SK-N-SH (cell line): ENCODE results near the gene HDGFL2. TPM values are rescaled to one million over a fixed set of nuclear protein-coding genes. Genes with fewer than 3 reads are reported as not detected.

Experiments
- CTCF ChIA-PET: fragments of 300-600, 350-600 bp; formaldehyde crosslinking; extraction: SDS; loops from one replicate; lab custom pipeline; 2021; lab: Yijun Ruan, JAX
- POLR2A ChIA-PET: fragments of 350-600 bp; sonication (Branson Sonifier 250); formaldehyde crosslinking; extraction: SDS; loops from one replicate; lab custom pipeline; 2020; ENCODE audit warnings: antibody characterized with exemption, inconsistent platforms; lab: Yijun Ruan, JAX
- DNase-seq: peaks from one replicate; pipeline ENCODE4 v3.0.0; 2012
- H2AFZ ChIP-seq: fragments of 200-600 bp; sonication (generic); 2 replicates; pipeline ENCODE4 v1.8.1; 2016; ENCODE audit warnings: antibody characterized with exemption, mild to moderate bottlenecking, low read depth
- H3F3A ChIP-seq: fragments of 200-600 bp; sonication (generic); replicated peaks from 2 replicates; pipeline ENCODE3; 2016; ENCODE audit warnings: antibody characterized with exemption, mild to moderate bottlenecking; ENCODE audit not compliant: insufficient read depth
- H3K27ac ChIP-seq, 2 experiments: fragments of 200-500 bp in 1 of 2; fragments of 200-600 bp in 1 of 2; sonication (Bioruptor generic) in 1 of 2; sonication (generic), shearing (Covaris generic) in 1 of 2; 2 replicates each; pipeline versions ENCODE4 v1.5.1 to v1.6.1; 2014 to 2016; ENCODE audit warnings: low read depth in 2 of 2, inconsistent platforms in 1 of 2, low read length in 1 of 2, mild to moderate bottlenecking in 1 of 2, mixed read lengths in 1 of 2
- H3K27me3 ChIP-seq: fragments of 200-600 bp; sonication (generic), shearing (Covaris generic); 2 replicates; pipeline ENCODE4 v1.6.1; 2016; ENCODE audit warnings: mixed run types; ENCODE audit not compliant: insufficient read depth
- H3K36me3 ChIP-seq, 2 experiments: fragments of 200-500 bp in 1 of 2; fragments of 200-600 bp in 1 of 2; sonication (Bioruptor generic) in 1 of 2; sonication (generic) in 1 of 2; replicated peaks in 1 of 2; 2 replicates each; pipeline versions ENCODE3 to v1.5.1; 2014 to 2016; ENCODE audit warnings: low read length in 1 of 2, mild to moderate bottlenecking in 1 of 2; ENCODE audit not compliant: insufficient read depth in 2 of 2, control insufficient read depth in 1 of 2
- H3K4me1 ChIP-seq, 2 experiments: fragments of 200-500 bp in 1 of 2; fragments of 200-600 bp in 1 of 2; sonication (Bioruptor generic) in 1 of 2; sonication (generic), shearing (Covaris generic) in 1 of 2; 2 replicates each; pipeline versions ENCODE4 v1.5.1 to v1.6.1; 2014 to 2016; ENCODE audit warnings: low read depth in 1 of 2, low read length in 1 of 2, mixed run types in 1 of 2; ENCODE audit not compliant: insufficient read depth in 2 of 2, control insufficient read depth in 1 of 2
- H3K4me2 ChIP-seq: fragments of 200-600 bp; sonication (generic), shearing (Covaris generic); 2 replicates; pipeline ENCODE4 v1.6.1; 2017; ENCODE audit warnings: mixed run types
- H3K4me3 ChIP-seq, 2 experiments: fragments of 200-500 bp in 1 of 2; fragments of 200-600 bp in 1 of 2; sonication (Bioruptor generic) in 1 of 2; sonication (generic), shearing (Covaris generic) in 1 of 2; 2 replicates each; pipeline versions ENCODE4 v1.5.1 to v1.8.1; 2014 to 2016; ENCODE audit warnings: low read depth in 2 of 2, inconsistent platforms in 1 of 2, low read length in 1 of 2, mild to moderate bottlenecking in 1 of 2, mixed read lengths in 1 of 2, moderate library complexity in 1 of 2
- H3K79me2 ChIP-seq: fragments of 200-600 bp; sonication (generic); 2 replicates; pipeline ENCODE4 v1.8.1; 2017; ENCODE audit warnings: mild to moderate bottlenecking; ENCODE audit not compliant: insufficient read depth
- H3K9ac ChIP-seq: fragments of 200-600 bp; sonication (generic); 2 replicates; pipeline ENCODE4 v1.6.1; 2017; ENCODE audit warnings: mixed run types
- H3K9me2 ChIP-seq: fragments of 200-600 bp; sonication (generic); 2 replicates; pipeline ENCODE4 v1.6.1; 2017; ENCODE audit warnings: mixed run types
- H3K9me3 ChIP-seq: fragments of 200-600 bp; sonication (generic); 2 replicates; pipeline ENCODE4 v1.6.1; 2017; ENCODE audit warnings: mixed run types, mild to moderate bottlenecking, moderate library complexity
- H4K20me1 ChIP-seq: fragments of 200-600 bp; sonication (generic); 2 replicates; pipeline ENCODE4 v1.6.1; 2017; ENCODE audit warnings: mild to moderate bottlenecking, mixed run types; ENCODE audit not compliant: insufficient read depth
- CHD2 ChIP-seq: fragments of 150-350 bp; IDR thresholded peaks from 2 replicates; pipeline ENCODE4 v1.6.1; 2018; ENCODE audit warnings: low read length; ENCODE audit not compliant: partially characterized antibody
- JUND ChIP-seq: IDR thresholded peaks from 2 replicates; pipeline ENCODE4 v1.4.0; 2012
- MEF2A ChIP-seq: IDR thresholded peaks from 2 replicates; pipeline ENCODE4 v1.4.0; 2012; ENCODE audit warnings: low read depth, borderline replicate concordance
- MXI1 ChIP-seq: IDR thresholded peaks from 2 replicates; pipeline ENCODE4 v1.6.1; 2012; ENCODE audit warnings: mild to moderate bottlenecking, low read depth, low read length, improper control_type of control experiment
- NRF1 ChIP-seq: IDR thresholded peaks from 2 replicates; pipeline ENCODE4 v1.6.1; 2012; ENCODE audit warnings: low read depth, mild to moderate bottlenecking, low read length
- POLR2AphosphoS5 ChIP-seq: IDR thresholded peaks from 2 replicates; pipeline ENCODE4 v1.6.1; 2012; ENCODE audit warnings: low read depth, low read length
- RAD21 ChIP-seq: IDR thresholded peaks from 2 replicates; pipeline ENCODE4 v1.6.1; 2012; ENCODE audit warnings: mild to moderate bottlenecking, low read length
- RCOR1 ChIP-seq: fragments of 150-350 bp; IDR thresholded peaks from 2 replicates; pipeline ENCODE4 v1.6.1; 2017; ENCODE audit warnings: antibody characterized with exemption, low read length
- RXRA ChIP-seq: IDR thresholded peaks from 2 replicates; pipeline ENCODE4 v1.4.0; 2012; ENCODE audit warnings: low read depth, mild to moderate bottlenecking, borderline replicate concordance
- SIN3A ChIP-seq: IDR thresholded peaks from 2 replicates; pipeline ENCODE4 v1.6.1; 2012; ENCODE audit warnings: low read depth, mild to moderate bottlenecking, low read length, moderate library complexity, borderline replicate concordance
- TCF12 ChIP-seq: IDR thresholded peaks from 2 replicates; pipeline ENCODE4 v1.4.0; 2012
- TEAD4 ChIP-seq: IDR thresholded peaks from 2 replicates; pipeline ENCODE4 v1.4.0; 2012; ENCODE audit warnings: mild to moderate bottlenecking, borderline replicate concordance; ENCODE audit not compliant: insufficient read depth
- WGBS: methylation state at CpG from one replicate; pipeline ENCODE4 v1.1.6; 2017; ENCODE audit warnings: low lambda C conversion rate; 5-methylcytosine and 5-hydroxymethylcytosine counted together
- polyA plus RNA-seq, 3 experiments: library from polyadenylated mRNA; depleted of rRNA; stranded (reverse); fragments of >200 nt; gene quantifications; 2 replicates each; pipeline ENCODE4 v1.2.3, GENCODE V29; 2012
- TF ChIP-seq, protein P1 (sequence below): IDR thresholded peaks from 2 replicates; pipeline ENCODE4; 2012
- TF ChIP-seq, protein P2 (sequence below): fragments of 200-600 bp; sonication (generic); IDR thresholded peaks from 2 replicates; pipeline ENCODE4 v1.6.1; 2017; ENCODE audit warnings: antibody characterized with exemption, mild to moderate bottlenecking, moderate library complexity
- TF ChIP-seq, protein P3 (sequence below): IDR thresholded peaks from 2 replicates; pipeline ENCODE4 v1.4.0; 2012; ENCODE audit warnings: low read depth, borderline replicate concordance

Gene HDGFL2
- polyA plus RNA-seq, 1 of the 3 experiments (the other 2 are of a cell fraction), result 77.8 TPM

- TF ChIP-seq, protein P1, sequence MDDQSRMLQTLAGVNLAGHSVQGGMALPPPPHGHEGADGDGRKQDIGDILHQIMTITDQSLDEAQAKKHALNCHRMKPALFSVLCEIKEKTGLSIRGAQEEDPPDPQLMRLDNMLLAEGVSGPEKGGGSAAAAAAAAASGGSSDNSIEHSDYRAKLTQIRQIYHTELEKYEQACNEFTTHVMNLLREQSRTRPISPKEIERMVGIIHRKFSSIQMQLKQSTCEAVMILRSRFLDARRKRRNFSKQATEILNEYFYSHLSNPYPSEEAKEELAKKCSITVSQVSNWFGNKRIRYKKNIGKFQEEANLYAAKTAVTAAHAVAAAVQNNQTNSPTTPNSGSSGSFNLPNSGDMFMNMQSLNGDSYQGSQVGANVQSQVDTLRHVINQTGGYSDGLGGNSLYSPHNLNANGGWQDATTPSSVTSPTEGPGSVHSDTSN, result no peak
- no peak for TF ChIP-seq TEAD4
- no peak for TF ChIP-seq MXI1
These were observed 35.7 kb downstream of the HDGFL2 start (continued) for GRCh38 chr19:4507804-4508203.

DNA sequence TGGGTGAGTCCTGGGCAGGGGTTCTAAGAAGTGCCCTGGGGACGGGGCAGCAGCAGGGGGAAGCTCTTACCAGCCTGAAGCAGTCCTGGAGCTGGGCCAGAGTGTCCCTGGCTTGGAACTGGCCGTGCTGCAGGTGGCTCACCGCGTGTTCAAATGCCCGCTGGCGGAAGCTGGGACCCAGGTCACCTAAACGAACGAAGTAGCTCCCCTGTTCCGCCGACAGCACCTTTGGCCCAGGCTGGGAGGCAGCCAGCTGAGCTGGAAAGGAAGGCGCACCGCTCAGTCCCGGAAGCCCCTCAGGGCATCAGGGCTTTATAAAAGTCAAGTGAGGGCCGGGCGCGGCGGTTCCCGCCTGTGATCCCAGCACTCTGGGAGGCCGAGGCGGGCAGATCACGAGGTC is 36.6 kb downstream of the HDGFL2 start:
- H3K79me2 ChIP-seq, result no peaks in the 10 kb centered on the region
- no peak for DNase-seq
- H2AFZ ChIP-seq, result no peak overlapping the region
- H3K4me3 ChIP-seq, result no peak overlapping the region
- 68% methylated on average over 20 of the region's 21 CpGs for WGBS
- TF ChIP-seq POLR2AphosphoS5, result no peak
- TF ChIP-seq SIN3A, result no peak
- TF ChIP-seq JUND, result no peak
- TF ChIP-seq NRF1, result no peak
- no peak for TF ChIP-seq RCOR1
- TF ChIP-seq RAD21, result no peak
- TF ChIP-seq, protein P2, sequence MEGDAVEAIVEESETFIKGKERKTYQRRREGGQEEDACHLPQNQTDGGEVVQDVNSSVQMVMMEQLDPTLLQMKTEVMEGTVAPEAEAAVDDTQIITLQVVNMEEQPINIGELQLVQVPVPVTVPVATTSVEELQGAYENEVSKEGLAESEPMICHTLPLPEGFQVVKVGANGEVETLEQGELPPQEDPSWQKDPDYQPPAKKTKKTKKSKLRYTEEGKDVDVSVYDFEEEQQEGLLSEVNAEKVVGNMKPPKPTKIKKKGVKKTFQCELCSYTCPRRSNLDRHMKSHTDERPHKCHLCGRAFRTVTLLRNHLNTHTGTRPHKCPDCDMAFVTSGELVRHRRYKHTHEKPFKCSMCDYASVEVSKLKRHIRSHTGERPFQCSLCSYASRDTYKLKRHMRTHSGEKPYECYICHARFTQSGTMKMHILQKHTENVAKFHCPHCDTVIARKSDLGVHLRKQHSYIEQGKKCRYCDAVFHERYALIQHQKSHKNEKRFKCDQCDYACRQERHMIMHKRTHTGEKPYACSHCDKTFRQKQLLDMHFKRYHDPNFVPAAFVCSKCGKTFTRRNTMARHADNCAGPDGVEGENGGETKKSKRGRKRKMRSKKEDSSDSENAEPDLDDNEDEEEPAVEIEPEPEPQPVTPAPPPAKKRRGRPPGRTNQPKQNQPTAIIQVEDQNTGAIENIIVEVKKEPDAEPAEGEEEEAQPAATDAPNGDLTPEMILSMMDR, result no peak
- no peak for TF ChIP-seq CHD2
- 0 out of 4 replicates have a peak, but pooled peaks cover 0 to 7% of the 10 kb centered on the region in 2 experiments for H3K4me1 ChIP-seq
- no peaks in the 10 kb centered on the region for H3F3A ChIP-seq
- peaks cover 0 to 7% of the 10 kb centered on the region in 2 experiments for H3K36me3 ChIP-seq
- H3K4me2 ChIP-seq, result no peak overlapping the region
- H3K9me3 ChIP-seq, result no peaks in the 10 kb centered on the region
- H3K27me3 ChIP-seq, result no peaks in the 10 kb centered on the region
- POLR2A ChIA-PET, result interaction anchor here (0.8 kb wide), 1 partner anchor 9 kb away, joined by 3 read pairs; the partner anchor contains the start of gene PLIN4
- no peaks in the 10 kb centered on the region for H3K9me2 ChIP-seq
- CTCF ChIA-PET, result interaction anchor here (1.1 to 3.2 kb wide), 3 partner anchors 13 to 16 kb away, joined by 3 to 20 read pairs (median 17); no protein-coding TSS in a partner anchor
- H4K20me1 ChIP-seq, result no peaks in the 10 kb centered on the region
- no peak overlapping the region for H3K27ac ChIP-seq
- H3K9ac ChIP-seq, result no peak overlapping the region

DNA sequence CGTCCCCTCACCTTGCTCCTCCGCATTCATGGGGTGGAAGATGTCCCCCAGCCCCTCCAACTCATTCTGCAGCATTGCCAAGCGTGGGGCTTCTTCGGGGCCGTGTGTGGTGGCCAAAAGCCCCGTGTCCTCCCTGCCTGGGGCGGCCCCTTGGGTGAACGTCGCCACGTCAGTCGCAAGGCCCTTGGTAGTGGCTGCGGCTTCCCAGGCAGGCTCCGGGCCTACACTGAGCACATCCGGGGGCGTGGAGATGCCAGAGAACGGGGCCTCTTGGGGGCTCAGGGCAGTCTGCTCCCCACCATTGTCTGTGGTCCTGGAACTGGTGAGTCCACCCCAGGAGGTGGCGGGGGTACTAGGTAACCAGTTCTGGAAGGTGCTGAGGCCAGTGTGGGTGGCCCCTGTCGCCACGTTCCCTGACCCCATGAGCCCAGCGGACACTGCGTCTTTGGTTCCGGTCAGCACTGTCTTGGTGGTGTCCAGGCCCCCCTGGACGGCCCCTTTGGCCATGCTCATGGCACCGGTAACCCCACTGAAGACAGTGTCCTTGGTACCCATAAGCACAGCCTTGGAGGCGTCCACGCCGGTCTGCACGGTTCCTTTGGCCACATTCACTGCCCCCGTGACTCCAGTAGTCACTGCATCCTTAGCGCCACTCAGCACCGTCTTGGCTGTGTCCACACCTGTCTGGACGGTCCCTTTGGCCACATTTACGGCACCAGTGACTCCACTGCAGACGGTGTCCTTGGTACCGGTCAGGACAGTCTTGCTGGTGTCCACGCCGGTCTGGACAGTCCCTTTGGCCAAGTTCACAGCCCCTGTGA is 38.5 kb downstream of the HDGFL2 start:
- no peaks in the 10 kb centered on the region for H3K9me2 ChIP-seq
- no peak for DNase-seq
- H3K27me3 ChIP-seq, result no peaks in the 10 kb centered on the region
- H2AFZ ChIP-seq, result no peak overlapping the region
- H3K9ac ChIP-seq, result no peak overlapping the region
- no peaks in the 10 kb centered on the region for H4K20me1 ChIP-seq
- peaks cover 0 to under 1% of the 10 kb centered on the region in 2 experiments for H3K36me3 ChIP-seq
- 74% methylated on average over 26 of the region's 37 CpGs for WGBS
- ChIA-PET CTCF (interaction anchor here (2.4 kb wide), 1 partner anchor 13 kb away, joined by 17 read pairs; no protein-coding TSS in a partner anchor), POLR2A (no interaction called here)
- no peak overlapping the region for H3K4me2 ChIP-seq
- H3K9me3 ChIP-seq, result no peaks in the 10 kb centered on the region
- H3K4me1 ChIP-seq, result 0 out of 4 replicates have a peak, but pooled peaks cover 0 to 7% of the 10 kb centered on the region in 2 experiments
- H3K4me3 ChIP-seq, result no peak overlapping the region
- no peak overlapping the region for H3K27ac ChIP-seq
- no peaks in the 10 kb centered on the region for H3K79me2 ChIP-seq
- H3F3A ChIP-seq, result no peaks in the 10 kb centered on the region
- TF ChIP-seq, protein P2, result no peak
- TF ChIP-seq MEF2A (no peak), SIN3A (no peak), RXRA (no peak), NRF1 (no peak), TCF12 (no peak), JUND (no peak)
- TF ChIP-seq, protein P3, sequence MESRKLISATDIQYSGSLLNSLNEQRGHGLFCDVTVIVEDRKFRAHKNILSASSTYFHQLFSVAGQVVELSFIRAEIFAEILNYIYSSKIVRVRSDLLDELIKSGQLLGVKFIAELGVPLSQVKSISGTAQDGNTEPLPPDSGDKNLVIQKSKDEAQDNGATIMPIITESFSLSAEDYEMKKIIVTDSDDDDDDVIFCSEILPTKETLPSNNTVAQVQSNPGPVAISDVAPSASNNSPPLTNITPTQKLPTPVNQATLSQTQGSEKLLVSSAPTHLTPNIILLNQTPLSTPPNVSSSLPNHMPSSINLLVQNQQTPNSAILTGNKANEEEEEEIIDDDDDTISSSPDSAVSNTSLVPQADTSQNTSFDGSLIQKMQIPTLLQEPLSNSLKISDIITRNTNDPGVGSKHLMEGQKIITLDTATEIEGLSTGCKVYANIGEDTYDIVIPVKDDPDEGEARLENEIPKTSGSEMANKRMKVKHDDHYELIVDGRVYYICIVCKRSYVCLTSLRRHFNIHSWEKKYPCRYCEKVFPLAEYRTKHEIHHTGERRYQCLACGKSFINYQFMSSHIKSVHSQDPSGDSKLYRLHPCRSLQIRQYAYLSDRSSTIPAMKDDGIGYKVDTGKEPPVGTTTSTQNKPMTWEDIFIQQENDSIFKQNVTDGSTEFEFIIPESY, result no peak
